HPDE6-E6E7 (cell line): ENCODE data around the gene PPP1R37.
A peak's percentile ranks its signal among the peaks of the same experiment; 100 is the strongest.

ENCODE experiments used
- DNase-seq: peaks from one replicate; pipeline ENCODE4 v3.0.0; 2011; ENCODE audit warnings: missing footprints; ENCODE audit errors: extremely low spot score

The PPP1R37 gene

GRCh38 chr19:45071545-45071938 lies 21.4 kb upstream of the PPP1R37 start:
- no peak for DNase-seq

GRCh38 chr19:45071969-45072790 lies 20.8 kb upstream of the PPP1R37 start:
- DNase-seq, result no peak

- no peak for DNase-seq
Observed at GRCh38 chr19:45074744-45075300, 18.2 kb upstream of the PPP1R37 start.

GRCh38 chr19:45075301-45076028 lies 17.5 kb upstream of the PPP1R37 start:
- DNase-seq, result peak; percentile 94

- peak; percentile 85 for DNase-seq
Observed at GRCh38 chr19:45076029-45076850, 16.7 kb upstream of the PPP1R37 start, which contains the start of gene ZNF296. ZNF296 (minus strand) TSS chr19:45076478; CDS start chr19:45076373, 105 bp downstream.

GRCh38 chr19:45076851-45077730 lies 15.9 kb upstream of the PPP1R37 start:
- no peak for DNase-seq

- no peak for DNase-seq
Observed at GRCh38 chr19:45078390-45079062, 14.5 kb upstream of the PPP1R37 start.

GRCh38 chr19:45079063-45079910 lies 13.7 kb upstream of the PPP1R37 start, which contains the start of gene GEMIN7:
GEMIN7 (plus strand) TSS chr19:45079260; CDS start chr19:45090115, 10,855 bp downstream.
- peak; percentile 61 for DNase-seq

- no peak for DNase-seq
Observed at GRCh38 chr19:45079911-45080370, 13.0 kb upstream of the PPP1R37 start.

- no peak for DNase-seq
Observed at GRCh38 chr19:45082170-45082569, 10.8 kb upstream of the PPP1R37 start.

GRCh38 chr19:45086480-45086879 lies 6.5 kb upstream of the PPP1R37 start:
- no peak for DNase-seq

- DNase-seq, result no peak
Observed at GRCh38 chr19:45087531-45087930, 5.4 kb upstream of the PPP1R37 start.

- DNase-seq, result no peak
Observed at GRCh38 chr19:45090034-45090433, 2.9 kb upstream of the PPP1R37 start.

- no peak for DNase-seq
Observed at GRCh38 chr19:45090606-45091005, 2.4 kb upstream of the PPP1R37 start.

- DNase-seq, result peak; percentile 94
Observed at GRCh38 chr19:45091031-45091923, 1.7 kb upstream of the PPP1R37 start.

- no peak for DNase-seq
Observed at GRCh38 chr19:45094137-45094536, 1.2 kb downstream of the PPP1R37 start.

- no peak for DNase-seq
Observed at GRCh38 chr19:45094707-45095106, 1.7 kb downstream of the PPP1R37 start.
